Colonic mucosa (tissue), 4 donors: Measurements from ENCODE around the gene ACAA2. TPM values are rescaled to one million over a fixed set of nuclear protein-coding genes. Genes with fewer than 3 reads are reported as not detected.
"Not testable (repeated sequence)": the region's sequence is repeated elsewhere in the genome, so short reads cannot be mapped to it uniquely, and the experiment has no call there.

Experiments
- DNase-seq: peaks from one replicate; pipeline ENCODE4 v3.0.0-alpha.2; 2020
- H3K27ac ChIP-seq: fragments of 200-600 bp; one replicate; pipeline ENCODE4 v1.8.0; 2021
- H3K27me3 ChIP-seq: fragments of 200-600 bp; one replicate; pipeline ENCODE4 v1.8.0; 2021
- H3K36me3 ChIP-seq: fragments of 200-600 bp; one replicate; pipeline ENCODE4 v1.8.0; 2021
- H3K4me1 ChIP-seq: fragments of 200-600 bp; one replicate; pipeline ENCODE4 v1.8.0; 2021; ENCODE audit warnings: mild to moderate bottlenecking
- H3K4me3 ChIP-seq: fragments of 200-600 bp; one replicate; pipeline ENCODE4 v1.8.0; 2021
- H3K9ac ChIP-seq, 2 donors: one replicate each; pipeline ENCODE4 v1.7.0; 2013; ENCODE audit warnings: control low read depth in 2 of 2, low read depth in 2 of 2, low read length in 2 of 2
- H3K9me3 ChIP-seq: fragments of 200-600 bp; one replicate; pipeline ENCODE4 v1.8.0; 2021
- CTCF ChIP-seq: fragments of 200-600 bp; IDR thresholded peaks from one replicate; pipeline ENCODE4 v1.8.0; 2022; ENCODE audit warnings: antibody characterized with exemption, mild to moderate bottlenecking
- intact Hi-C: fragments of 100-400 bp; cut with DNase I; formaldehyde crosslinking; loops from one replicate; pipeline ENCODE4 v1.14.1; 2022
- total RNA-seq, 2 donors: library from RNA; stranded (reverse); fragmentation: NEBNext Ultra II Directional in 1 of 2; extraction: Animal tissue kit (Norgen Biotek cat#: 25700) in 1 of 2; gene quantifications; one replicate each; pipeline ENCODE4 v1.2.1, GENCODE V29; 2021
- donor health status: healthy.
- donor health status: DM: no; HTN: no; CAD: no.
- donor health status: DM: no; HTN: no; CAD: no.

Gene ACAA2
- total RNA-seq, 2 donors from 2014 or later, result 152 to 276 TPM

GRCh38 chr18:49811151-49811938 is 2.0 kb downstream of the ACAA2 start:
- H3K27me3 ChIP-seq, result no peaks in the 10 kb centered on the region
- no peaks in the 10 kb centered on the region for H3K9me3 ChIP-seq
- peak overlapping the region in 1 of 2 donors; percentile 53 for H3K9ac ChIP-seq
- TF ChIP-seq CTCF, result no peak
- peak overlapping the region; percentile 99 for H3K27ac ChIP-seq
- no peak for DNase-seq
- H3K4me3 ChIP-seq, result no peak overlapping the region
- H3K4me1 ChIP-seq, result no peaks in the 10 kb centered on the region
- intact Hi-C loops, result no loop called here
- H3K36me3 ChIP-seq, result no peaks in the 10 kb centered on the region

- H3K4me3 ChIP-seq, H3K27ac ChIP-seq, H3K4me1 ChIP-seq, H3K27me3 ChIP-seq, H3K36me3 ChIP-seq, intact Hi-C loops, H3K9me3 ChIP-seq, H3K9ac ChIP-seq, DNase-seq: not testable (repeated sequence)
Measured at GRCh38 chr18:49808553-49809191, 4.7 kb downstream of the ACAA2 start.

- intact Hi-C loops, result no loop called here
- no peak overlapping the region for H3K4me3 ChIP-seq
- H3K9ac ChIP-seq, result no peak overlapping the region
- no peaks in the 10 kb centered on the region for H3K36me3 ChIP-seq
- H3K4me1 ChIP-seq, result no peaks in the 10 kb centered on the region
- no peaks in the 10 kb centered on the region for H3K27me3 ChIP-seq
- no peak for TF ChIP-seq CTCF
- no peak for DNase-seq
- no peaks in the 10 kb centered on the region for H3K9me3 ChIP-seq
- H3K27ac ChIP-seq, result no peak overlapping the region
Measured at GRCh38 chr18:49804096-49804495, 9.2 kb downstream of the ACAA2 start.

- no peaks in the 10 kb centered on the region for H3K4me1 ChIP-seq
- no peak for DNase-seq
- no peaks in the 10 kb centered on the region for H3K27me3 ChIP-seq
- TF ChIP-seq CTCF, result no peak
- no peak overlapping the region for H3K4me3 ChIP-seq
- no peaks in the 10 kb centered on the region for H3K36me3 ChIP-seq
- intact Hi-C loops, result no loop called here
- no peaks in the 10 kb centered on the region for H3K9me3 ChIP-seq
- H3K9ac ChIP-seq, result no peak overlapping the region
- no peak overlapping the region for H3K27ac ChIP-seq
Measured at GRCh38 chr18:49802623-49803022, 10.7 kb downstream of the ACAA2 start.

- intact Hi-C loops, H3K9me3 ChIP-seq, H3K4me3 ChIP-seq, H3K9ac ChIP-seq, H3K4me1 ChIP-seq, DNase-seq, H3K27me3 ChIP-seq, H3K27ac ChIP-seq, H3K36me3 ChIP-seq: not testable (repeated sequence)
Measured at GRCh38 chr18:49800491-49800890, 12.8 kb downstream of the ACAA2 start.

- H3K4me3 ChIP-seq, H3K9me3 ChIP-seq, H3K4me1 ChIP-seq, DNase-seq, H3K27me3 ChIP-seq, H3K27ac ChIP-seq, intact Hi-C loops, H3K36me3 ChIP-seq, H3K9ac ChIP-seq: not testable (repeated sequence)
Measured at GRCh38 chr18:49799806-49800205, 13.5 kb downstream of the ACAA2 start.

- no peak for TF ChIP-seq CTCF
- H3K9ac ChIP-seq, result no peak overlapping the region
- no peaks in the 10 kb centered on the region for H3K9me3 ChIP-seq
- no peak for DNase-seq
- no peaks in the 10 kb centered on the region for H3K4me1 ChIP-seq
- intact Hi-C loops, result no loop called here
- no peaks in the 10 kb centered on the region for H3K27me3 ChIP-seq
- H3K27ac ChIP-seq, result no peak overlapping the region
- no peaks in the 10 kb centered on the region for H3K36me3 ChIP-seq
- H3K4me3 ChIP-seq, result no peak overlapping the region
Measured at GRCh38 chr18:49798001-49798400, 15.3 kb downstream of the ACAA2 start.
